Measurements from ENCODE around the gene UBE2C. TPM values are rescaled to one million over a fixed set of nuclear protein-coding genes. Genes with fewer than 3 reads are reported as not detected.

The UBE2C gene
- total RNA-seq, 2 experiments from 2014 or later, result 0.52 to 0.64 TPM

- H3K4me3 Mint-ChIP-seq, result no peak overlapping the region
- no peaks in the 10 kb centered on the region for H3K36me3 Mint-ChIP-seq (ENCODE audit: low read depth)
- H3K4me1 ChIP-seq (ENCODE audit: insufficient read depth, low read length), result no peaks in the 10 kb centered on the region
- no peak overlapping the region for H3K4me3 ChIP-seq (ENCODE audit: low read length)
- H3K27ac Mint-ChIP-seq, result no peak overlapping the region
- peaks cover 6% of the 10 kb centered on the region for H3K4me1 Mint-ChIP-seq (ENCODE audit: low read depth)
- no peaks in the 10 kb centered on the region for H3K27me3 Mint-ChIP-seq
- intact Hi-C loops (cut with DNase I, micrococcal nuclease), result no loop called here
- no peak overlapping the region for H3K27ac ChIP-seq (ENCODE audit: low read depth in 1 of 2, low read length in 2 of 2)
- no peak for TF ChIP-seq CTCF (IDR thresholded peaks at IDR 0.05)
- CTCF ChIA-PET, result no interaction called here
- H3K9me3 Mint-ChIP-seq, result no peaks in the 10 kb centered on the region
- POLR2A ChIA-PET, result no interaction called here
- peaks cover 2% of the 10 kb centered on the region for H3K36me3 ChIP-seq (ENCODE audit: insufficient read depth, low read length)
- no peak for ATAC-seq (ENCODE audit: poor library complexity)
- DNase-seq, result no peak
- no peaks in the 10 kb centered on the region for H3K27me3 ChIP-seq (ENCODE audit: control insufficient read depth in 1 of 2, insufficient read depth in 2 of 2, low read length in 2 of 2)
- no peaks in the 10 kb centered on the region for H3K9me3 ChIP-seq (ENCODE audit: control insufficient read depth in 1 of 2, insufficient read depth in 1 of 2, low read length in 2 of 2)
Observed at GRCh38 chr20:45863543-45864470, 51.4 kb downstream of the UBE2C start.

- Histone ChIP-seq H3K27me3 (ENCODE audit: control insufficient read depth in 1 of 2, insufficient read depth in 2 of 2, low read length in 2 of 2) (no peaks in the 10 kb centered on the region), H3K9me3 (ENCODE audit: control insufficient read depth in 1 of 2, insufficient read depth in 1 of 2, low read length in 2 of 2) (no peaks in the 10 kb centered on the region), H3K36me3 (ENCODE audit: insufficient read depth, low read length) (peaks cover 2% of the 10 kb centered on the region), H3K4me1 (ENCODE audit: insufficient read depth, low read length) (no peaks in the 10 kb centered on the region), H3K27ac (ENCODE audit: low read depth in 1 of 2, low read length in 2 of 2) (no peak overlapping the region), H3K4me3 (ENCODE audit: low read length) (no peak overlapping the region)
- no peaks in the 10 kb centered on the region for H3K27me3 Mint-ChIP-seq
- H3K27ac Mint-ChIP-seq, result no peak overlapping the region
- ChIA-PET POLR2A (no interaction called here), CTCF (no interaction called here)
- H3K36me3 Mint-ChIP-seq (ENCODE audit: low read depth), result no peaks in the 10 kb centered on the region
- no peak for TF ChIP-seq CTCF (IDR thresholded peaks at IDR 0.05)
- H3K9me3 Mint-ChIP-seq, result no peaks in the 10 kb centered on the region
- no peaks in the 10 kb centered on the region for H3K4me1 Mint-ChIP-seq (ENCODE audit: low read depth)
- no peak for DNase-seq
- intact Hi-C loops (cut with DNase I, micrococcal nuclease), result no loop called here
- no peak for ATAC-seq (ENCODE audit: poor library complexity)
- H3K4me3 Mint-ChIP-seq, result no peak overlapping the region
Observed at GRCh38 chr20:45866454-45866853, 54.0 kb downstream of the UBE2C start.

Other genes starting within 250 kb of the UBE2C start
- gene WFDC8, start 233.4 kb upstream of the UBE2C start, total RNA-seq, result not detected
- not detected for gene WFDC10A, start 182.9 kb upstream of the UBE2C start, total RNA-seq
- gene WFDC9, start 181.4 kb upstream of the UBE2C start, total RNA-seq, result not detected
- gene WFDC11, start 142.4 kb upstream of the UBE2C start, total RNA-seq, result not detected
- gene WFDC13, start 110.6 kb upstream of the UBE2C start, total RNA-seq, result not detected
- gene WFDC10B, start 107.6 kb upstream of the UBE2C start, total RNA-seq, result not detected
- not detected for gene SPINT4, start 90.3 kb upstream of the UBE2C start, total RNA-seq
- not detected for gene WFDC3, start 20.8 kb upstream of the UBE2C start, total RNA-seq
- gene DNTTIP1, start 20.7 kb upstream of the UBE2C start, total RNA-seq, result 10 to 100 TPM in 1 of 2 experiments, 1 to 10 TPM in 1; 9.3 to 10.4 TPM
- gene TNNC2, start 14.7 kb downstream of the UBE2C start, total RNA-seq, result 1 to 10 TPM; 1.2 to 1.5 TPM
- under 1 TPM; 0.36 to 0.89 TPM for gene SNX21, start 21.2 kb downstream of the UBE2C start, total RNA-seq
- 10 to 100 TPM; 19.1 to 19.9 TPM for gene ACOT8, start 44.7 kb downstream of the UBE2C start, total RNA-seq
- under 1 TPM; 0.36 to 0.44 TPM for gene ZSWIM3, start 45.0 kb downstream of the UBE2C start, total RNA-seq
- gene ZSWIM1, start 68.6 kb downstream of the UBE2C start, total RNA-seq, result 10 to 100 TPM in 1 of 2 experiments, 1 to 10 TPM in 1; 9.3 to 10.7 TPM
- 1 to 10 TPM in 1 of 2 experiments, under 1 TPM in 1; 0.49 to 1.3 TPM for gene SPATA25, start 75.0 kb downstream of the UBE2C start, total RNA-seq
- 1 to 10 TPM; 1.5 to 2.5 TPM for gene NEURL2, start 78.6 kb downstream of the UBE2C start, total RNA-seq
- gene CTSA, start 78.7 kb downstream of the UBE2C start, total RNA-seq, result 10 to 100 TPM; 40.3 to 42.6 TPM
- not detected for gene PLTP, start 99.5 kb downstream of the UBE2C start, total RNA-seq
- gene PCIF1, start 122.0 kb downstream of the UBE2C start, total RNA-seq, result 100 to 1,000 TPM; 100 TPM
- 10 to 100 TPM; 67.3 to 74.6 TPM for gene ZNF335, start 159.6 kb downstream of the UBE2C start, total RNA-seq
- 1 to 10 TPM; 1.6 to 2.2 TPM for gene MMP9, start 196.3 kb downstream of the UBE2C start, total RNA-seq
- 1 to 10 TPM; 1.3 to 2.4 TPM for gene SLC12A5, start 216.6 kb downstream of the UBE2C start, total RNA-seq